DMS153 treated with DMSO at 0.1 percent for 48 hours (cell line): Measurements from ENCODE around the gene ACOXL.
"Not testable (repeated sequence)": the region's sequence is repeated elsewhere in the genome, so short reads cannot be mapped to it uniquely, and the experiment has no call there.

Experiments
- DNase-seq: peaks from one replicate; lab custom pipeline; 2025; ENCODE audit not compliant: unreplicated experiment; lab: John Stamatoyannopoulos, UW

Gene ACOXL

DNA sequence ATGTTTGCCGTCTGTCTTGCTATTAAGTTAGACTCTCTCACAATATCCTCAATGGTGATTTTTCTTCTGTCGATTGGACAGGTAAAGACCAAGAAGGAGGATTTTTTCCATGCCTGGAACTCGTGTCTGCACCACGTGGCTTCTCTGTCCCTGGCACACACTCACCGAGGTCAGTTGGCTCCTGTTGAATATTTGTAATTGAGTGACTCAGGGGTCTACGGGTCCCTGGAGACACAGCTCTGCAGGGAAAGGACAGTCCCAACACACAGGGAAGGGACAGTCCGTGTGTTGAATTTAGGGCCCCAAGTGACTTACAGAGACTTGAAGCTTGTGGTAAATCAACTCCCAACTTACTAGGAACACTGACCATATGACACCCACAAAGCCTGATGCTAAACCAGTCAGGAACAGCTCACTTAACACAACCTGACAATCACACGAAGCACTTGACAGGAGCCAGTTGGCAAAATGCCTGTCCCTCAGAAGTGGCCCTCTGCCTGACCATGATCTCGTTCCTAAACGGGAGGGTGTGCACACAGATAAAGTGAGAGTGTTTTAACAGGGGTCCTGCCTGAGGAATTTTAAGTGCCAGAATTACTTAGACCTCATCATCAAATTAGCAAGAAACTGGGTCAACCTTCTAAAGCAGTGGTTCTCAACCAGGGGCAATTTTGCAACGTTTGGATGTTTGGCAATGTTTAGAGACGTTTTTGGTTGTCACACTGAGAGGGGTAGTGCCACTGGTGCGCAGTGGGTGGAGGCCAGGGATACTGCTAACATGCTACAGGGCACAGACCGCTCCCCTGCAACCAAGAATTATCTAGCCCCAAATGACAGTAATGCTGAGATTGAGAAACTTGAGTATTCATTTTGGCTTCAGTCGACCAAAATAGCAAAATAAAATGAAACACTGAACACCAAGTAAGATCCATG, 299.4 kb downstream of the ACOXL start:
- DNase-seq, result no peak

DNA sequence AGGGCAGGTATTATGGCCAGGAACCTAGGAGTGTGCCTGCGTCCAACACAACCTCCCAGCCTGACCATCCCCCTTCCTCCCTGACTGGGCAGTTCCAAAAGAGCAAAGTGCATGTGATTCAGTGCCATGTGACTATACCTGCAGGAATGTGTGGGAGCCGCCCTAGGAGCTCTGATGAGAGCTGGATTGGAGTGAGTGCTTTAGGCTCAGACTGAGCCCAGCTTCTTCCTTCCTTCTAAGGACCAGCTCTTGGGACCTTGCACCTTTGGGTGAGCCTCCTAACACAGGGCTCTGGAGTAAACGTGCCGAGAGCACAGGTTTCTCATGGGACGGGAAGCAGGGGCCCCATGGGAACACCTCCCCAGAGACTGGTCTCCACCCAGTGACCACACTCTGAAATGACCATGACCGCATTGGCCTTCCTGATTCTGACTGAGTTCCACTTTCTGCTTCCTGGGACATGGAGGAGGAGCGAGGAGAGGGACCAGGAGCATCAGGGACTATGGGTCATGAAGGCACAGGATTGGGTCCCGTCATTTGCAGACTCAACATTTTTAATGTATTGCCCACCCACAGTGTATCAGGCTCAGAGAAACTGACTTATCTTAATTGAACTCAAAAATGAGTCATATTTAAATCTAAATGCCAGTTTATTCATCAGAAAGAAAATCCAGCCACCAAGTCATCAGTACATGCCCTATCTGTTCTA, 300.5 kb downstream of the ACOXL start:
- DNase-seq, result no peak

DNA sequence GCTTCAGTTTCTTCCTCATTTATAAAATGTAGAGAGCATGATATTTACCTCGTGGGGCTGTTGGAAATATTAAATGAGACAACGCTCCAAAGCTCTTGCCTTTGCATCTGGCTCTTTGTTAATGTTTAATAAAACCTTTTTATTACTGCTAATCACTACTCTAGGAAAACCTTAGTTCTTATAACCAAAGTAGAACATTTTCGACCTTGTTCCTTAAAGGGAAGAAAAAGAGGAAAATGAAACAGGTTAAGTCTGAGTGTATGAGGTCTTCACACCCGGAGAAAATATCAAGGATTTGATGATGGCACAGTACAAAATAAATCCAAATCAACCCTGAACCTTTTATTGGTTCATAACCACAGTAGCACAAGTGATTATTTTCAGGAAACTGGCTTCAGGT, 301.8 kb downstream of the ACOXL start:
- DNase-seq, result no peak

DNA sequence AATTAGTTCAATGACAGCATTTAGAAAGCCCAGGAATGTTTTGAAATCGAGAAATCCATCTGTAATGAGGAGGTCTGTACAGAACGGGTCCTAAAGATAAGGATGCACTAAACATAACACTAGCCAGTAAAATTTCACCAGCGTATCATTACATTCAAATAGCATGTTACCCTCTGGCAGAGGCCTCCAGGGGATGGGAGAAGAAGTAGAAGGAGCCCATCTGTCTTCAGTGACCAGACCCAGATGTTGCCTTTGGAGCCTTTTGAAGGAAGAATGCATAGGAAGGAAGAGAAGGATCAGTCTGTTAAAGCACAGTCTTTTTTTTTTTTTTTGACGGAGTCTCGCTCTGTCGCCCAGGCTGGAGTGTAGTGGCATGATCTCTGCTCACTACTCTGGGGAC, 302.2 kb downstream of the ACOXL start:
- DNase-seq, result no peak

DNA sequence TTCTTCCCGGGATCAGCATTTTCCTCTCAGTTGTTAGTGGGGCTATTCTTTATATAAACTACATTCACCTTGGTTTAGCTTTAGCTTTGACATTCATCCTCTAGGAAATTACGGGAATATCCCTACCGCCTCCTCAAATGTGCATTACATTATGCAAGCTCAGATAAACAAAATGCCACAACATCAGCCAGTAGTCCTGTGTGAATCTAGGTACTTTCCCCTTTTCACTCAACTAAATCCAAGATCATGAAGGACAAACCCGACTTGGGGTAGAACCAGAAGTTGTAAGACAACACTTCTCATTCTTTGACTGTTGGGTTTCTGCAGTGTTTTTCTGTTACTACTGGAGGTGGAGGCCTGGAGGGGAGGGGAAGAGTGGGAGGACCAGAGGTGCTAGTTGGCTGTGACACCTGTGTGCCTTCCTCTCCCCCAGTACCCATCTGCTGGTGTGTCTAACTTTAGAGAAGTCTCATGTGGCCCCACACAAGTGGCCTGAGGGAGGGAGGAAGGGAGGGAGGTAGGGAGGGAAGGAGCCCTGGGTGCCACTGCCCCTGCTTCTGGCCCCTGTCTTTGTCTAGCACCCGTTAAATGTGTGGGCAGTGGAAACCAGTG, 303.6 kb downstream of the ACOXL start:
- DNase-seq, result no peak

DNA sequence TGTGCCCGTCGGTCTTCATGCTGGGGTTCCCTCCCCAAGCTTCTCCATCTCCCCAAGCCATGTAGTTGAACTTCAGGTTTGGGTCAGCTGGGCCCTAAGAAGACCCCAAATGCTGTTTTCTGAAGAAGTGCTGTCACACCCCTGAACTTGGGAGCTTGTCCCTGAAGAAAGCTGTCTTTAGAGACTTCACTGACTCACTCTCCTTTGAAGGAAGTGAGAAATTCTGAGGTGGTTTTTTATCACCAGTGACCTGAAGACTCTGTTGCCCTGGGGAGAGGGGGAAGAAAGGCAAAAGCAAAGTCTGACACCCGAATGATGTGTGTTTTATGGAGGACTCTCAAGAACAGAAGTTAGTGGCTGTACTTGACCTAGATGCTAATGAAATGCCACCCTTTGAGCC, 304.8 kb downstream of the ACOXL start:
- no peak for DNase-seq

DNA sequence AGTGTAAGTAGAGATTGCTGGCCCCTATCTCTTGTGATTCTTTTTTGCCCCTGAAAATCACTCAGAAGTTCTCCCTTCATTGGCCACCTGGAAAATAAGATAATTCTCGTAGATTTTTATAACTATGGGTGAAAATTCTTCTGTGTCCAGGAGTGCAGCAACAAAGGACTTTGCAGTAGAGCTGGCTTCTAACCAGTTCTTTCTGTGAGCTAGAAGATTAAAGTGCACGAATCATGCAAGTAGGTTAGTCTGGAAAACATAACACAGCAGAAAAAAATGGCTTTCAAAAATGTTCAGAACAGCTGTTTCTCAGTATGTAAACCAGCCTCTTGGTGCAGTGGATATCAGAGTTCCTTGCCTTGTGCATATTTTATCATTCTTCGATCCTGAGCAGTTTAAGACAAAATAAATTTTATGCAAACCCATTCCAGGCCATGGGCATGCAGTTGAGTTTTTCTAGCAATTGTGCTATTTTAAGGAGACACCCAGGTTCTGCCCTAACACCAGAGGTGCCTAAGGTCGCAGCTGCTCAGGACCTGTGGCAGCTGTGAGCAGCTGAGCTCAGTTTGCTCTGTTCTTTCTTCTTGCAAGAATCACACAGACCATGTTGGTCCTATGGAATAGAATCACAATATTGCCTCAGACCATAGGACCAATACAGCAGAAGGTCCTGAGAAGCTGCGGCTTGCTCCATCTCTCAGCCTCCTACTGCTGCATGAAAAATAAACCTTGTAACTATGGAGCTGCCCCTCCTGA, 307.4 kb downstream of the ACOXL start:
- DNase-seq, result no peak

DNA sequence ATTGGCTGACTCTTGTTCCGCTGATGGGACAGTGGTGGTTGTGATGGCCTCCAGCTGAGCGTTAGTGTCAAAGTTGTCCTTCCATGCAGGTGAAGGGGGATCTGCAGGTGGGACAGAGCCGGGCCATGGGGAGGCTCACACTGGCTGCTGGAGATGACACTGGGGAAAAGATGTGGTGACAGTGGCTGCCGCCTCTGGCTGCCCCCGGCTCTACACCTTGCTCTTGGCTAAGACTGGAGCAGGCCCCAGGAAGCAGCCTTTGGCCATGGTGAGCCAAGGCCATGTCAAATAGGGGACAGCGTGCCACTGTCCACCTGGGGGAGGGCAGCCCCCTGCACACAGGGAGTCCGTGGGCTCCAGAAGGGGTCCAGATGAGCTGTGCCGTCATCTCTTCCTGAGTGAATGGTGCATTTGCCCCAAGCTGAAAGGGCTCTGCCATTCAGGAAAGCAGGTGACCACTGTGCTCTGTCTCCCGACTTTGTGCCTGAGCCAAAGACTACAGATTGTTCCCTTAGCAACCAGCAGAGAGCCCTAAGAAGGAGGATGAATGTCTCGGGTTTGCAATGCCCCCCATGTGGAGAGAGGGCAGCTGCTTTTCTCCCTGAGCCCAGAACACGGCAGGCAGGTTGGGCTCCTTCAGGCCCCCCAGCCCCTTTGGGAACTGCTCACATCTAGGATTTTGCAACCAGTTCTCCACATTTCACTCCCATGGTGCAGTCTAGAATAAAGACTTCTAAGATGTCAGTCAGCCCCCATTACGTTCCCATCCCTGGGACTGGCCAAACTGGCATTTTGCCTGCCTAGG, 309.2 kb downstream of the ACOXL start:
- no peak for DNase-seq

DNA sequence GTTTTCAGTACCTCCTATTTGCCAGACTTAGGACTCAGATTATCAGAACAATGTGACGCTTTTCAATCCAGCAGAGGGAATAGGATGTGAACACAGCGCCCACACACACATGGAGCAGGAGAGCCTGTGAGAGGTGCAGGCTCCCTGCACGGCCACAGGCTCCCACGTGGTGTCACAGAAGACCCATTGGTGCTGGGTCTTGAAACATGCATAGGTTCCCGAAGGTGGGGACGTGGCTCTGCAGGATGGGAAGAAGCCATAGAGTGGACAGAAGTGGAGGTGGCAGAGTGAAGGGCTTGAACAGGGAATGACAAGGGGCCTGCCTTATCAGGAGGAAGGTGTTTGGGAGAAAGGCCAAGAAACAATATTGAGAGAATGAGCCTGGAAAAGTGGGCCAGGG, 309.9 kb downstream of the ACOXL start:
- DNase-seq, result no peak

DNA sequence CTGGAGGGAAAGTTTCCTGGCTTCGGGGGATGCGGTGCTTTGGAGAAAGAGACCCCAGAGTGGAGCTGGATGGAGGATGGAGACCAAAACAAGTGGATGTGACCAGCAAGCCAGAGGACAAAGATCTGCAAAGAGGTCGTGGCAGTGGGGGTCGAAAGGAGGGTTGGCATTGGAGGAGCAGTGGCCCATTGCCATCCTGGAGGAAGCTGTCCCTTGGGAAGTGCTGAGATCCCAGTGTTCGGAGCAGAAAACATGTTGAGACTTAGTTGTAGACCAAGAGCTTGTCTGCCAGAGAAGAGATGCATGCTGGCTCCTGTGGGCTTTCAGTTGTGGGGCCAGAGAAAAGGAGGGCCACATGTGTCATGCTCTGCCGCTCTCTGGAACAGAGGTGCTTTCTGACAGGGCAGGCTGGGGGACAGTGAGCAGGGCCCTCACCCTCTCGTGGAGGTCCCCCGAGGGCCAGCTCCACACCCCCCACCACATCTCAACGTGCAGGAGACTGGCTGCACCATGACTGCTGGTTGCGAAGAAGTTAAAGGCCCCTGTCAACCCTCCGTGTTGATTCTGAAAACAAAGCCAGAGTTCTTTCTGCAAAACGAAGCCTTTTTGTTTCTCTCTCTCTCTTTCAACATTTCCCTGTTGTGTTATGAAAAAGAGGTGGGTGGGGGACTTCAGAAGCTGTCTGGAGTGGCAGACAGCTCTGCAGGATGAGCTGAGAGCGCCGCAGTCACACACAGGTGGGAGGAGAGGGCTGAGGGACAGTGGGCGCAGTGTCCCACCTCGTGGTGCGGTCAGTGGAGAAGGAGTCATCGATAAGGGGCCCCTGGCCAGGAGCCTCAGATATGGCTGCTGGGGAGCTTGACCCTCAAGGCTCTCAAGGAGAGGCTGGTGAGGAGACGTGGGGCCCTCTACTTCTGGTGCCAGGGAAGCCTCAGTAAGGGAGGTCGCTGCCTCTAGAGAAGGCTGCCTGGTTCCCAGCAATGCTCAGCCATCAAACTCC, 310.7 kb downstream of the ACOXL start:
- no peak for DNase-seq

DNA sequence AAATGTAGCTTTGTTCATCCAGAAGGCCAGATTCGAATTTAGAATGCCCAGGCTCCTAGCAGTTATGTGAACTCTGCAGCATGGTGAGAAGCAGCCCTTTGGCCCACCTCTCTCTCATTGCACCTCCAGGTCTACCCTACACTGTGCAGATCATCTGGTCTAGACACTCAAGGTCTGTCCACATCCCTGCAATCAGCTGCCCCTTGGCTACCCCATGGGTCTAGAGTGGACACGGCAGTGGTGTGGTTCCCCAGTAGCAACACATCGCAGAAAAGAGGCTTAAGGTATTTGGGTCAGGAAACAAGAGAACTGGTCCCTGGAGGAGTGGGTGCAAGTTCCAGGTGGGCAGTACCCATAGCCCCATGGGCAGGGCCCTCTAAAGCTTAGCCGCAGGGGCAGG, 311.7 kb downstream of the ACOXL start:
- DNase-seq, result no peak

DNA sequence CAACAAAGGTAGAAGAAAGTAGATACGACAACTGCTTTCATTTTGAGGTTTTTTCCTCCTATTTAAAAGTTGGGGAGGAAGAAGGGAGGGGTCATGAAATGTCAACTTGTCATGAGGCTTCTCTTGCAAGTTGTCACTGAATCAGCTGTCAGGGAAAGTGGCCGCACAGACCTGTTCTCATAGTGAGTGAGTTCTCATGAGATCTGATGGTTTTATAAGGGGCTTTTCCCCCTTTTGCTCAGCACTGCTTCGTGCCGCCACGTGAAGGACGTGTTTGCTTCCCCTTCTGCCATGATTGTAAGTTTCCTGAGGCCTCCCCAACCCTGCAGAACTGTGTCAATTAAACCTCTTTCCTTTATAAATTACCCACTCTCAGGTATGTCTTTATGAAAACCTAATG, 312.9 kb downstream of the ACOXL start:
- not testable (repeated sequence) for DNase-seq

DNA sequence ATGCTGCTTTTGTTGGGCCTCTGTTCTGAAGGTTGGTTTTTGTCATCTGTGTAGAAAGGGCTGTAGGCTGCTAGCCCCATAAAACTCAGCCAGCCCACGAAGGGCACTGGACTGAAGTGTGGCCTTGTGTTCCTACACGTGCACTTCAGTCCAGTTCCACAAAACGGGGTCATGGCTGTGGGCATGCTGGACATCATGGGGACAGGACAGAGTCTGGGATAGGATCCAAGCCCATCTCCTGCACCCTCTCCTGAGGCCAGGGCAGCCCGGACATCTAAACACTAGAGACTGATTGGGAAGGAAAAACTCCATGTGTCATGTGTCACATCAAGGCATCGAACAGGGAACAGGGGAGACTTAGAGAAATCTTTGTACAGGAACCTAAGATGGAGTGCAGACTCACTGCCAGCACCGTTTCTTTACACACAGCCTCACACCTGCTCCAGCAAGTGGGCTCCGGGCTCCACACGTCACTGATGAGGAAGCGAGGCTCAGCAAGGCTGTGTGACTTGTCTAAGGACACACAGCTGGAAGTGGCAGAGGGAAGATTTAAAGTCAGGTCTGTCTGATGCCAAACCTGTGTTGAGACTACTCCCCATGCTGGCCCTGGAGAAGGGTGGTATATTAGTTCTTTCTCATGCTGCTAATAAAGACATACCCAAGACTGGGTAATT, 313.5 kb downstream of the ACOXL start:
- DNase-seq, result no peak

DNA sequence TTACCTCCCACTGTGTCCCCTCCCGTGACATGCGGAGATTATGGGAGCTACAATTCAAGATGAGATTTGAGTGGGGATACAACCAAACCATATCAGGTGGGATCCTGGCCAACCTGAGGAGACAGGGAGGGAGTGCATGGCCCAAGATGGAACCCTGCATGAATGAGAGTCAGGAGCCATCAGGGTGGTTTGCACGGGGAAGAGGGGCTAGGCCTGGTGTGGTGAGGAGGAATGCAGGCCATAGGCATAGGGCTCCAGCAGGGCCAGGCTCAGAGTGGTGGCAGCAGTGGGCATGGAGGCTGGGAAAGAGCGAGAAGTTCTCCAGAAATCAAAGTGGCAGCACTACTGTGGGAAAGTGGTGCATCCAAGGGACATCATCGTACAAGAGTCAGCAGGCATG, 314.3 kb downstream of the ACOXL start:
- no peak for DNase-seq

DNA sequence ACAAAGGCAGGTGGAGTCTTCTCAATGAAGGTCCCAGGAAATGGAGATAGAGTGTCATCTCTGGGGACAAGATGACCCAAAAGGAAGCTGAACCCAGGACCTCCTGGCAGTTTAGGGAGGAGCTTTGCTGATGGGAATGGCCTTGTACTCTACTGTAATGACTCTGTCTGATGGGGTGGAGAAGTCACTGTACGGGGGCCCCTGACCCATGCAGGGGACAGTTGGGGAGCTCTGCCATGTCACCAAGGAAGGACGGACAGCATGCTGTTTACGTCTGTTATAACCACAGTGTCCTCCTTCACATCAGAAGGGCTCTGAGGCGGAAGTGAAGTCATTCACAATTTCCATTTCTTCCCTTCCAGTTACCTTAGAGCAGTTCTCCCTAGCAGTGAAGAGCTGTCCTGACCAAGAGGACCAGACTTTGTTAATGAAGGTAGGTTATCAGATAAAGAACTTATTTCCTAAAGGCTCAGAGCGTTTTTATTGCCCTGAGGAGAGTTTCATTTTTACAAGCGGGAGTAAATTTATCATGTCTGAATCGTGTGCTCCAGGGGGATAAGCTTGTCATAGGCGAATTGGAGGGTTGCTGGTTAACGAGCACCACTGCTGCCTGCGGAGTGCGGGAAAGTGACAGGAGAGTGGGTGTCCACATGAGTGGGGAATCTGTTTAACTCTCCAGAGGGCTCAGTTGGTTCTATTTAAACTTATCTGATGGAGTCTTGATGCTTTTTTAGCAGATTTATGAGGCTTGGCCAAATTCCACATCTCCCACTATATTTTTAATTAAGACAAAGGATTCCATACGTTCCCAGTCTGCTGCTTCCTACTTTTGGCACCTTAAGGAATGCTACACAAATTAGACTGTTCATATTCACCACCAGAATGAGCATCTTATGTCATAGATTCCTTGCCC, 316.7 kb downstream of the ACOXL start:
- DNase-seq, result no peak

DNA sequence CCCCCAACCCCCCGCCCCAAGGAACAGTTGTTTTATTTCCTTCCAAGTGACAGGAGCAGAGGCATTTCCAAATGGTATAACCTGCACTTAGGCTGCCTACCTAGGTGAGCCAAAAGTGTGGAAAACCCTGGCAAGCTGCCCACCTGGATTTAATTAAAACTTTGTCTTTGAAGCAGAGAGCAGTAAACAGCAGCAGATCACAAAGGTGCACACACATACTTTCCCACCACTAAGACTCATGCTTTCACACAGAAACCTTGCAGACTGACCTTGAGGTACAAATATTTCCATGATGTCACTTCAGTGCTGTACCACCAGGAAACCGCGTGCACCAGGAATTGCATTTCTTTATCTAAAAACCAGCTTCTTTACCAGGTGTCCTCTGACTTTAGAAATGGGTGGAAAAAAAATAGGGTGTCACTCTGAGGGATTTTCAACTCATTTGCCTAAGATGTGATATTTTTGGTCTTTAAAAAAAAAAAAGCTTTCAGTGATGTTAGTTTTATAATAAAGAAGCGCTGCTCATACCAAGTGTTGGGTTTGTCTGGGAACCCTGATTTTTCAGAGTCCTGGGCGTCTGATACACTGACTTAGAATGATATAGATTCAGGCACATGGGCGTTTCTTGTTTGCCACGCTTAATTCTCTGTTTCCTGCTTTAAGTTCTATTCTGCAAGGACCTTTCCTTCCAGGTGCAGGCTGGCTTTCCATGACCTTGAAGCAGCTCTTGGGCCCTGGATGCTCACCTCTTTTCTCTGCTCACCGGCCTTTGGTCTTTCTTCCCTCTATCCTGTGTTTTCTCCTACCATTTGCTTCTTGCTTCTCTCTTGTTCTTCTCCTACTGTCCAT, 317.6 kb downstream of the ACOXL start:
- DNase-seq, result no peak
